Esophagus squamous epithelium (tissue), 5 donors: Measurements from ENCODE around the gene SPG21. TPM values are rescaled to one million over a fixed set of nuclear protein-coding genes. Genes with fewer than 3 reads are reported as not detected.

ENCODE experiments used
- DNase-seq: peaks from one replicate; lab custom pipeline; 2025; lab: John Stamatoyannopoulos, UW
- H3K27ac ChIP-seq, 4 donors: fragments of 200-600 bp; sonication (generic); one replicate each; pipeline ENCODE4 v1.5.1; 2016 to 2019; ENCODE audit warnings: mild to moderate bottlenecking in 1 of 4
- H3K27me3 ChIP-seq, 4 donors: fragments of 200-600 bp; sonication (generic); 1 replicate in 3 of 4; 2 replicates in 1 of 4; pipeline versions ENCODE4 v1.5.1 to v1.6.0; 2017 to 2021; ENCODE audit warnings: antibody characterized with exemption in 1 of 4
- H3K36me3 ChIP-seq, 3 donors: fragments of 200-600 bp; sonication (generic); one replicate each; pipeline ENCODE4 v1.5.1; 2016 to 2019
- H3K4me1 ChIP-seq, 3 donors: fragments of 200-600 bp; sonication (generic); one replicate each; pipeline ENCODE4 v1.5.1; 2017 to 2019
- H3K4me3 ChIP-seq, 4 donors: fragments of 200-600 bp; sonication (generic); 1 replicate in 3 of 4; 2 replicates in 1 of 4; pipeline ENCODE4 v1.5.1; 2016 to 2019; ENCODE audit warnings: mild to moderate bottlenecking in 2 of 4, moderate library complexity in 1 of 4
- H3K9me3 ChIP-seq, 3 donors: fragments of 200-600 bp; sonication (generic); one replicate each; pipeline ENCODE4 v1.5.1; 2016 to 2019
- CTCF ChIP-seq, 6 experiments: fragments of 450-650 bp in 4 of 6; fragments of 200-600 bp in 2 of 6; sonication (generic) in 2 of 6; IDR thresholded peaks; one replicate each; pipeline ENCODE4 v1.5.1; 2016 to 2019; ENCODE audit warnings: antibody characterized with exemption in 6 of 6, mild to moderate bottlenecking in 4 of 6, moderate library complexity in 4 of 6
- POLR2A ChIP-seq, 4 donors: fragments of 450-650 bp; IDR thresholded peaks; one replicate each; pipeline ENCODE4 v1.6.1; 2017; ENCODE audit warnings: antibody characterized with exemption in 4 of 4, mild to moderate bottlenecking in 4 of 4, moderate library complexity in 3 of 4
- WGBS, 2 donors: methylation state at CpG; one replicate each; pipeline ENCODE4 v1.1.5; 2018; 5-methylcytosine and 5-hydroxymethylcytosine counted together
- intact Hi-C: fragments of 100-400 bp; cut with DNase I; formaldehyde crosslinking; loops from one replicate; pipeline ENCODE4 v1.15.0; 2022
- total RNA-seq, 4 donors: library from RNA; depleted of rRNA; stranded (reverse); fragments of >200 nt; gene quantifications; one replicate each; pipeline ENCODE4 v1.1.0, GENCODE V29; 2016
- donor health status: DM: yes; HTN: yes; CAD: no.

Gene SPG21
- total RNA-seq, 4 donors from 2014 or later: 41.3 to 67.3 (median 59.6) TPM

- Histone ChIP-seq H3K27me3 (no peaks in the 10 kb centered on the region), H3K36me3 (peaks cover 6 to 53% (median 7%) of the 10 kb centered on the region in 3 donors), H3K27ac (no peak overlapping the region), H3K4me1 (peaks cover 8 to 47% (median 26%) of the 10 kb centered on the region in 3 donors), H3K9me3 (no peaks in the 10 kb centered on the region), H3K4me3 (no peak overlapping the region)
- WGBS, 2 donors: 90 to 91% methylated on average over 1 of the region's 1 CpG
- TF ChIP-seq POLR2A (IDR thresholded peaks at IDR 0.05) (no peak), CTCF (IDR thresholded peaks at IDR 0.05) (no peak)
- intact Hi-C loops: no loop called here
- DNase-seq: no peak
Measured at GRCh38 chr15:64982472-64982871, 7.2 kb downstream of the SPG21 start.

- no peaks in the 10 kb centered on the region for H3K27me3 ChIP-seq
- no peak overlapping the region for H3K4me3 ChIP-seq
- H3K36me3 ChIP-seq: peaks cover 6 to 59% (median 7%) of the 10 kb centered on the region in 3 donors
- peaks cover 8 to 41% (median 26%) of the 10 kb centered on the region in 3 donors for H3K4me1 ChIP-seq
- H3K9me3 ChIP-seq: no peaks in the 10 kb centered on the region
- intact Hi-C loops: no loop called here
- 70 to 81% methylated on average over 6 of the region's 6 CpGs for WGBS, 2 donors
- H3K27ac ChIP-seq: no peak overlapping the region
- no peak for DNase-seq
- no peak for TF ChIP-seq POLR2A (IDR thresholded peaks at IDR 0.05)
- no peak for TF ChIP-seq CTCF (IDR thresholded peaks at IDR 0.05)
Measured at GRCh38 chr15:64981812-64982431, 7.8 kb downstream of the SPG21 start.

- Histone ChIP-seq H3K4me3 (no peak overlapping the region), H3K36me3 (peaks cover 7 to 85% (median 11%) of the 10 kb centered on the region in 3 donors), H3K4me1 (peaks cover under 1 to 18% (median 7%) of the 10 kb centered on the region in 3 donors), H3K9me3 (no peaks in the 10 kb centered on the region), H3K27me3 (no peaks in the 10 kb centered on the region), H3K27ac (no peak overlapping the region)
- no peak for DNase-seq
- TF ChIP-seq POLR2A (IDR thresholded peaks at IDR 0.05) (no peak), CTCF (IDR thresholded peaks at IDR 0.05) (no peak)
- 72 to 81% methylated on average over 7 of the region's 7 CpGs for WGBS, 2 donors
- intact Hi-C loops: no loop called here
Measured at GRCh38 chr15:64979252-64979710, 10.4 kb downstream of the SPG21 start.

- Histone ChIP-seq H3K27ac (no peak overlapping the region), H3K4me1 (no peaks in the 10 kb centered on the region), H3K4me3 (no peak overlapping the region), H3K9me3 (no peaks in the 10 kb centered on the region), H3K36me3 (peaks cover 15 to 100% (median 26%) of the 10 kb centered on the region in 3 donors), H3K27me3 (no peaks in the 10 kb centered on the region)
- DNase-seq: no peak
- WGBS, 2 donors: 84 to 94% methylated on average over 5 of the region's 5 CpGs
- TF ChIP-seq CTCF (IDR thresholded peaks at IDR 0.05) (no peak), POLR2A (IDR thresholded peaks at IDR 0.05) (no peak)
- intact Hi-C loops: no loop called here
Measured at GRCh38 chr15:64975390-64975789, 14.3 kb downstream of the SPG21 start.

GRCh38 chr15:64970698-64971097 lies 19.0 kb downstream of the SPG21 start:
- Histone ChIP-seq H3K4me1 (no peaks in the 10 kb centered on the region), H3K9me3 (no peaks in the 10 kb centered on the region), H3K27me3 (no peaks in the 10 kb centered on the region), H3K36me3 (peaks cover 8 to 96% (median 21%) of the 10 kb centered on the region in 3 donors), H3K27ac (no peak overlapping the region), H3K4me3 (no peak overlapping the region)
- no peak for DNase-seq
- intact Hi-C loops: no loop called here
- TF ChIP-seq CTCF (IDR thresholded peaks at IDR 0.05) (no peak), POLR2A (IDR thresholded peaks at IDR 0.05) (no peak)
- WGBS, 2 donors: 86 to 94% methylated on average over 7 of the region's 7 CpGs
